Trophoblast cell (in vitro differentiated cells and primary cell): ENCODE results near the gene DHX57.
"Not testable (repeated sequence)": the region's sequence is repeated elsewhere in the genome, so short reads cannot be mapped to it uniquely, and the experiment has no call there.

ENCODE experiments used
- DNase-seq, 2 donors: peaks; one replicate each; pipeline ENCODE4 v3.0.0-alpha.2; 2016
- H2AFZ ChIP-seq: 2 replicates; pipeline ENCODE4 v1.6.1; 2013; ENCODE audit warnings: low read length, moderate library complexity, mild to moderate bottlenecking; ENCODE audit not compliant: insufficient read depth, poor library complexity
- H2AK5ac ChIP-seq: 2 replicates; pipeline ENCODE4 v1.6.1; 2013; ENCODE audit warnings: mild to moderate bottlenecking, low read length
- H2BK120ac ChIP-seq: 2 replicates; pipeline ENCODE4 v1.6.1; 2013; ENCODE audit warnings: low read length, mild to moderate bottlenecking, moderate library complexity; ENCODE audit not compliant: insufficient read depth, poor library complexity
- H2BK12ac ChIP-seq: 2 replicates; pipeline ENCODE4 v1.6.1; 2013; ENCODE audit warnings: mild to moderate bottlenecking, low read length, moderate library complexity
- H2BK5ac ChIP-seq: 2 replicates; pipeline ENCODE4 v1.6.1; 2013; ENCODE audit warnings: low read length, low read depth, moderate library complexity, mild to moderate bottlenecking; ENCODE audit not compliant: poor library complexity
- H3K14ac ChIP-seq: 2 replicates; pipeline ENCODE4 v1.6.1; 2013; ENCODE audit warnings: mild to moderate bottlenecking, low read length
- H3K18ac ChIP-seq: 2 replicates; pipeline ENCODE4 v1.6.1; 2013; ENCODE audit warnings: mild to moderate bottlenecking, low read length
- H3K23ac ChIP-seq: 2 replicates; pipeline ENCODE4 v1.6.1; 2013; ENCODE audit warnings: low read length
- H3K27ac ChIP-seq: 2 replicates; pipeline ENCODE4 v1.5.1; 2013; ENCODE audit warnings: low read depth, mild to moderate bottlenecking, inconsistent platforms, low read length, moderate library complexity
- H3K27me3 ChIP-seq: 2 replicates; pipeline ENCODE4 v1.6.1; 2013; ENCODE audit warnings: inconsistent platforms, mild to moderate bottlenecking, low read length, moderate library complexity; ENCODE audit not compliant: insufficient read depth
- H3K36me3 ChIP-seq, 2 experiments: 1 replicate in 1 of 2; 2 replicates in 1 of 2; pipeline ENCODE4 v1.6.1; 2013; ENCODE audit warnings: low read length in 2 of 2, mild to moderate bottlenecking in 2 of 2, moderate library complexity in 1 of 2; ENCODE audit not compliant: insufficient read depth in 2 of 2, control insufficient read depth in 1 of 2
- H3K4ac ChIP-seq: 2 replicates; pipeline ENCODE4 v1.6.1; 2013; ENCODE audit warnings: low read depth, mild to moderate bottlenecking, low read length, moderate library complexity
- H3K4me1 ChIP-seq, 2 experiments: 1 replicate in 1 of 2; 2 replicates in 1 of 2; pipeline ENCODE4 v1.6.1; 2013; ENCODE audit warnings: low read length in 2 of 2, mild to moderate bottlenecking in 2 of 2, moderate library complexity in 1 of 2; ENCODE audit not compliant: insufficient read depth in 2 of 2, control insufficient read depth in 1 of 2
- H3K4me2 ChIP-seq: 2 replicates; pipeline ENCODE4 v1.6.1; 2013; ENCODE audit warnings: inconsistent platforms, mild to moderate bottlenecking, low read length, moderate library complexity
- H3K4me3 ChIP-seq: 2 replicates; pipeline ENCODE4 v1.5.1; 2013; ENCODE audit warnings: mild to moderate bottlenecking, low read depth, low read length, inconsistent platforms
- H3K79me1 ChIP-seq: one replicate; pipeline ENCODE4 v1.6.1; 2013; ENCODE audit warnings: low read length
- H3K79me2 ChIP-seq: 2 replicates; pipeline ENCODE4 v1.6.1; 2013; ENCODE audit warnings: low read length, mild to moderate bottlenecking; ENCODE audit not compliant: control insufficient read depth, insufficient read depth, poor library complexity
- H3K9ac ChIP-seq: 2 replicates; pipeline ENCODE4 v1.6.1; 2013; ENCODE audit warnings: mild to moderate bottlenecking, low read length
- H3K9me3 ChIP-seq: 2 replicates; pipeline ENCODE4 v1.6.1; 2013; ENCODE audit warnings: low read depth, mild to moderate bottlenecking, control low read depth, inconsistent platforms, low read length; ENCODE audit not compliant: insufficient read depth
- H4K12ac ChIP-seq: 2 replicates; pipeline ENCODE4 v1.6.1; 2013; ENCODE audit warnings: low read depth, mild to moderate bottlenecking, low read length, moderate library complexity
- H4K8ac ChIP-seq: 2 replicates; pipeline ENCODE4 v1.6.1; 2013; ENCODE audit warnings: low read depth, mild to moderate bottlenecking, low read length, moderate library complexity
- H4K91ac ChIP-seq: one replicate; pipeline ENCODE4 v1.6.1; 2013; ENCODE audit warnings: low read depth, mild to moderate bottlenecking, low read length, moderate library complexity
- WGBS: extraction: QIAGEN DNeasy Blood & Tissue Kit; methylation state at CpG from one replicate; pipeline ENCODE4 v1.1.7; 2013; ENCODE audit warnings: missing lambda C conversion rate; ENCODE audit not compliant: insufficient read length, insufficient coverage; ENCODE audit errors: extremely low coverage; 5-methylcytosine and 5-hydroxymethylcytosine counted together

Gene DHX57

DNA sequence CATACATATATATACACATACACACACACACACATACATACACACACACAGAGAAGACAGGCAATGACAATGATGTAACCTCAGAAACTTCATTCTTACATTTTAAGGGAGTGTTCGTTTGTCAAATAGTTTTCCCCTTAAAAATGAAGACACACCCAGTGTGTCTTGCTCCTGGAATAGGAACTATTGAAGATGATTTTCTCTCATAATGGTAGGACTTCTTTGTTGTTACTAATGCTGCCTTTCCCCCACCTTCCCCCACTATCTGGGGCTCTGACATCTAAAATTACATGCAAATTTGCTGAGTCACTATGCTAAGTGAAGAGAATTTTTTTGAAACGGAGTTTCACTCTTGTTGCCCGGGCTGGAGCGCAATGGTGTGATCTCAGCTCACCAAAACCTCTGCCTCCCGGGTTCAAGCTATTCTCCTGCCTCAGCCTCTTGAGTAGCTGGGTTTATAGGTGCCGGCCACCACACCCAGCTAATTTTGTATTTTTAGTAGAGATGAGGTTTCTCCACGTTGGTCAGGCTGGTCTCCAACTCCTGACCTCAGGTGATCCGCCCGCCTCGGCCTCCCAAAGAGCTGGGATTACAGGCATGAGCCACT lies 48.1 kb downstream of the DHX57 start:
- not testable (repeated sequence) for H3K4me1 ChIP-seq, H3K23ac ChIP-seq, H3K9ac ChIP-seq, H4K12ac ChIP-seq, H3K4me2 ChIP-seq, H3K9me3 ChIP-seq, H2BK120ac ChIP-seq, H3K79me1 ChIP-seq, H2BK12ac ChIP-seq, H4K8ac ChIP-seq, H3K4me3 ChIP-seq, H2AFZ ChIP-seq, H3K27me3 ChIP-seq, H2AK5ac ChIP-seq, H3K27ac ChIP-seq, H3K18ac ChIP-seq, H3K79me2 ChIP-seq, H3K36me3 ChIP-seq, H2BK5ac ChIP-seq, H4K91ac ChIP-seq, H3K4ac ChIP-seq, H3K14ac ChIP-seq
- DNase-seq = peak in 1 of 2 donors; percentile 41
- no CpG with 5 or more reads among the region's 10 CpGs for WGBS

DNA sequence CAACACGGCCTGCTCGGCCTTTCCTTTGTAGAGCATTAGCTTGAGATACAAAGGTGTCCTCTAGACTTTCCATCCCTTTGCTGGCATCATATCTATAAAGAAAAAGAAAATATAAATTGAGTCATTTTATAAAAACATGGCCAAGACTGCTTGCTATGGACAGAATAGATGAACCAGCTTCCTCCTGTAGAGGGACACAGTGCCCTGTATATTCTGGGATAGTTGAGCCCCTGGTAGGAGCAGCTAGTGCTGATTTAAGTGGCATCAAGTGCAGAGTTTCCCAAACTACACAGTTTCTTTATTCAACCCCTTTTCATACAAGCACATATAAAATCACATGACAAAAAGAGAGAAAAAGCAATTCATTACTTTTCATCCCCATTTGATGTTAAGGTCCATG lies 49.8 kb downstream of the DHX57 start:
- H3K9me3 ChIP-seq = no peaks in the 10 kb centered on the region
- no peak overlapping the region for H3K4me3 ChIP-seq
- H2BK12ac ChIP-seq = no peak overlapping the region
- H3K9ac ChIP-seq = no peak overlapping the region
- H2AK5ac ChIP-seq = no peak overlapping the region
- H3K36me3 ChIP-seq = peaks cover 5 to 8% of the 10 kb centered on the region in 2 experiments
- no peak overlapping the region for H2BK5ac ChIP-seq
- H3K23ac ChIP-seq = no peak overlapping the region
- no peaks in the 10 kb centered on the region for H3K4me1 ChIP-seq
- no peaks in the 10 kb centered on the region for H3K79me1 ChIP-seq
- no peak overlapping the region for H3K4me2 ChIP-seq
- no peak overlapping the region for H4K8ac ChIP-seq
- no peak overlapping the region for H4K12ac ChIP-seq
- no peak overlapping the region for H3K18ac ChIP-seq
- H3K79me2 ChIP-seq = no peaks in the 10 kb centered on the region
- no peak overlapping the region for H4K91ac ChIP-seq
- no peak overlapping the region for H2BK120ac ChIP-seq
- H3K27me3 ChIP-seq = no peaks in the 10 kb centered on the region
- no peak overlapping the region for H3K27ac ChIP-seq
- H3K4ac ChIP-seq = no peak overlapping the region
- DNase-seq = no peak
- H2AFZ ChIP-seq = no peak overlapping the region
- no CpG with 5 or more reads among the region's 2 CpGs for whole genome bisulfite sequencing
- H3K14ac ChIP-seq = no peak overlapping the region

DNA sequence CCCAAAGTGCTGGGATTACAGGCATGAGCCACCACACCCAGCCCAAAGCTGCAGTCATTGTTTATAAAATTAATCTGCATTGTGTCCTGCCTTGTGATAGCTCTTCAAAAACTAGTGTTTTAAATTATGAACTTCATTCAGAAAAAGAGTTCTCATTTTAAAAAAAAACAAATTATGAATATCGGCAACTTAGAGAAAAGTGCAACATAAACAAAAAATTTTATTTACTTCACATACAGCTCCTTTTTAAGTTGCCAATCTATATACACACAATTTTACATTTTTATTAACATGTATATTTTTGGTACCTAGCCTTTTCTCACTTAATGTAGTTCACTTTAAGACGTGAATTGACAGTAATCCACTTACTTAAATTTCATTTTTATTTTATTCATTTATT lies 50.8 kb downstream of the DHX57 start:
- Histone ChIP-seq H3K4me2 (no peak overlapping the region), H3K79me1 (no peaks in the 10 kb centered on the region), H3K79me2 (no peaks in the 10 kb centered on the region), H3K23ac (no peak overlapping the region), H3K4me3 (no peak overlapping the region), H3K27me3 (no peaks in the 10 kb centered on the region), H2AFZ (no peak overlapping the region), H2AK5ac (no peak overlapping the region), H3K9ac (no peak overlapping the region), H2BK12ac (no peak overlapping the region), H2BK5ac (no peak overlapping the region), H3K27ac (no peak overlapping the region), H3K14ac (no peak overlapping the region), H3K4ac (no peak overlapping the region), H3K4me1 (no peaks in the 10 kb centered on the region), H4K12ac (no peak overlapping the region), H3K9me3 (no peaks in the 10 kb centered on the region), H4K91ac (no peak overlapping the region), H3K36me3 (peaks cover 5 to 8% of the 10 kb centered on the region in 2 experiments), H2BK120ac (no peak overlapping the region), H3K18ac (no peak overlapping the region), H4K8ac (no peak overlapping the region)
- no CpG with 5 or more reads among the region's 2 CpGs for WGBS
- DNase-seq = no peak

DNA sequence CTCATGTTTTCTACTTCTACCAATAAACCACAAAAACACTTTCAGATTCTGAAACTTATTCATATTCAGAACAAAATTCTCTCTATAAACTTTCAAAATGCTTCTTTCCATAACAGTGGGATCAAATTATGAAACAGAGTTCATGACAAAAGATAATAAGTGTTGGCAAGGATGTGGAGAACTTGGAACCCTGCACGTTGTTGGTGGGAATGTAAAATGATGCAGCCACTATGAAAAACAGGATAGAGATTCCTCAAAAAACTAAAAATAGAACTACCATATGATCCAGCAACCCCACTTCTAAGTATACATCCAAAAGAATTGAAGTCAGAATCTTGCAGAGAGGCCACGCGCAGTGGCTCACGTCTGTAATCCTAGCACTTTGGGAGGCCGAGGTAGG lies 52.3 kb downstream of the DHX57 start:
- Histone ChIP-seq H3K4ac (no peak overlapping the region), H3K4me1 (no peaks in the 10 kb centered on the region), H3K18ac (no peak overlapping the region), H3K23ac (no peak overlapping the region), H4K91ac (no peak overlapping the region), H3K79me2 (no peaks in the 10 kb centered on the region), H2BK5ac (no peak overlapping the region), H3K27ac (no peak overlapping the region), H2AFZ (no peak overlapping the region), H3K27me3 (no peaks in the 10 kb centered on the region), H2BK120ac (no peak overlapping the region), H3K9ac (no peak overlapping the region), H2BK12ac (no peak overlapping the region), H3K14ac (no peak overlapping the region), H3K4me3 (no peak overlapping the region), H4K8ac (no peak overlapping the region), H3K79me1 (no peaks in the 10 kb centered on the region), H4K12ac (no peak overlapping the region), H3K4me2 (no peak overlapping the region), H3K9me3 (no peaks in the 10 kb centered on the region), H3K36me3 (peaks cover 7 to 11% of the 10 kb centered on the region in 2 experiments), H2AK5ac (no peak overlapping the region)
- no peak for DNase-seq
- no CpG with 5 or more reads among the region's 5 CpGs for WGBS
